H1 (cell line): ENCODE results near the gene IFI44L. TPM values are rescaled to one million over a fixed set of nuclear protein-coding genes. Genes with fewer than 3 reads are reported as not detected.

Source experiments
- CBX8 ChIP-seq: fragments of 300-800, 300-1000 bp; sonication (generic); IDR thresholded peaks from 2 replicates; pipeline ENCODE4 v1.7.1; 2016; ENCODE audit warnings: low read depth, low read length, borderline replicate concordance
- CHD2 ChIP-seq: IDR thresholded peaks from 2 replicates; pipeline ENCODE4 v1.6.1; 2012; ENCODE audit warnings: low read length, improper control_type of control experiment
- SIN3A ChIP-seq, 2 experiments: IDR thresholded peaks in 1 of 2; conservative IDR thresholded peaks in 1 of 2; 2 replicates each; pipeline ENCODE4 v1.6.1; 2011 to 2012; ENCODE audit warnings: low read length in 2 of 2, improper control_type of control experiment in 1 of 2, low read depth in 1 of 2, mild to moderate bottlenecking in 1 of 2
- polyA plus RNA-seq, 7 experiments: library from polyadenylated mRNA; depleted of rRNA in 3 of 7; stranded (reverse) in 5 of 7; unstranded in 2 of 7; fragments of >200 nt in 5 of 7; fragments of 200-250 nt in 2 of 7; gene quantifications; 1 replicate in 5 of 7; 2 replicates in 1 of 7; 4 replicates in 1 of 7; pipeline versions ENCODE4 v1.2.1 to v1.2.3, GENCODE V29; 2011 to 2013; ENCODE audit warnings: missing spikeins in 2 of 7, mixed read lengths in 2 of 7
- total RNA-seq: library from RNA; stranded (reverse); fragmentation: NEBNext Ultra II Directional; extraction: Animal tissue kit (Norgen Biotek cat#: 25700); gene quantifications from 2 replicates; pipeline ENCODE4 v1.2.1, GENCODE V29; 2021

IFI44L gene
- total and polyA plus RNA-seq, 2 of the 8 experiments (the other 6 are each of a cell fraction or from before 2014, with no cell fraction given): not detected

GRCh38 chr1:78649628-78650027 is 29.4 kb downstream of the IFI44L start, which contains the start of gene IFI44 (continued):
- TF ChIP-seq SIN3A (conservative IDR thresholded peaks at IDR 0.05 in 1 of 2, IDR thresholded peaks at IDR 0.05 in 1 of 2; ENCODE audit: low read depth in 1 of 2, low read length in 2 of 2) (no peak), CHD2 (no peak), CBX8 (no peak)
